ENCODE measurements around the gene KL. TPM values are rescaled to one million over a fixed set of nuclear protein-coding genes. Genes with fewer than 3 reads are reported as not detected.
A peak's percentile ranks its signal among the peaks of the same experiment; 100 is the strongest.

KL gene
- total and polyA plus RNA-seq, 10 of the 15 experiments (the other 5 are each of a cell fraction or from before 2014, with no cell fraction given) = 0.08 to 2.1 (median 1.4) TPM

DNA sequence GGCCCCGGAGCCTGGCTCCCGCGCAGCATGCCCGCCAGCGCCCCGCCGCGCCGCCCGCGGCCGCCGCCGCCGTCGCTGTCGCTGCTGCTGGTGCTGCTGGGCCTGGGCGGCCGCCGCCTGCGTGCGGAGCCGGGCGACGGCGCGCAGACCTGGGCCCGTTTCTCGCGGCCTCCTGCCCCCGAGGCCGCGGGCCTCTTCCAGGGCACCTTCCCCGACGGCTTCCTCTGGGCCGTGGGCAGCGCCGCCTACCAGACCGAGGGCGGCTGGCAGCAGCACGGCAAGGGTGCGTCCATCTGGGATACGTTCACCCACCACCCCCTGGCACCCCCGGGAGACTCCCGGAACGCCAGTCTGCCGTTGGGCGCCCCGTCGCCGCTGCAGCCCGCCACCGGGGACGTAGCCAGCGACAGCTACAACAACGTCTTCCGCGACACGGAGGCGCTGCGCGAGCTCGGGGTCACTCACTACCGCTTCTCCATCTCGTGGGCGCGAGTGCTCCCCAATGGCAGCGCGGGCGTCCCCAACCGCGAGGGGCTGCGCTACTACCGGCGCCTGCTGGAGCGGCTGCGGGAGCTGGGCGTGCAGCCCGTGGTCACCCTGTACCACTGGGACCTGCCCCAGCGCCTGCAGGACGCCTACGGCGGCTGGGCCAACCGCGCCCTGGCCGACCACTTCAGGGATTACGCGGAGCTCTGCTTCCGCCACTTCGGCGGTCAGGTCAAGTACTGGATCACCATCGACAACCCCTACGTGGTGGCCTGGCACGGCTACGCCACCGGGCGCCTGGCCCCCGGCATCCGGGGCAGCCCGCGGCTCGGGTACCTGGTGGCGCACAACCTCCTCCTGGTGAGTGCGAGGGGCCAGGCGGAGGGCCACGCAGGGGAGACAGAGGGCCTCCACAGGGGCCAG, at the start of gene KL (continued):
- TF ChIP-seq, protein P1, sequence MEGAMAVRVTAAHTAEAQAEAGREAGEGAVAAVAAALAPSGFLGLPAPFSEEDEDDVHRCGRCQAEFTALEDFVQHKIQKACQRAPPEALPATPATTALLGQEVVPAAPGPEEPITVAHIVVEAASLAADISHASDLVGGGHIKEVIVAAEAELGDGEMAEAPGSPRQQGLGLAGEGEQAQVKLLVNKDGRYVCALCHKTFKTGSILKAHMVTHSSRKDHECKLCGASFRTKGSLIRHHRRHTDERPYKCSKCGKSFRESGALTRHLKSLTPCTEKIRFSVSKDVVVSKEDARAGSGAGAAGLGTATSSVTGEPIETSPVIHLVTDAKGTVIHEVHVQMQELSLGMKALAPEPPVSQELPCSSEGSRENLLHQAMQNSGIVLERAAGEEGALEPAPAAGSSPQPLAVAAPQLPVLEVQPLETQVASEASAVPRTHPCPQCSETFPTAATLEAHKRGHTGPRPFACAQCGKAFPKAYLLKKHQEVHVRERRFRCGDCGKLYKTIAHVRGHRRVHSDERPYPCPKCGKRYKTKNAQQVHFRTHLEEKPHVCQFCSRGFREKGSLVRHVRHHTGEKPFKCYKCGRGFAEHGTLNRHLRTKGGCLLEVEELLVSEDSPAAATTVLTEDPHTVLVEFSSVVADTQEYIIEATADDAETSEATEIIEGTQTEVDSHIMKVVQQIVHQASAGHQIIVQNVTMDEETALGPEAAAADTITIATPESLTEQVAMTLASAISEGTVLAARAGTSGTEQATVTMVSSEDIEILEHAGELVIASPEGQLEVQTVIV (IDR thresholded peaks at IDR 0.05; ENCODE audit: borderline replicate concordance, partially characterized antibody) = no peak
- TF ChIP-seq, protein P2, sequence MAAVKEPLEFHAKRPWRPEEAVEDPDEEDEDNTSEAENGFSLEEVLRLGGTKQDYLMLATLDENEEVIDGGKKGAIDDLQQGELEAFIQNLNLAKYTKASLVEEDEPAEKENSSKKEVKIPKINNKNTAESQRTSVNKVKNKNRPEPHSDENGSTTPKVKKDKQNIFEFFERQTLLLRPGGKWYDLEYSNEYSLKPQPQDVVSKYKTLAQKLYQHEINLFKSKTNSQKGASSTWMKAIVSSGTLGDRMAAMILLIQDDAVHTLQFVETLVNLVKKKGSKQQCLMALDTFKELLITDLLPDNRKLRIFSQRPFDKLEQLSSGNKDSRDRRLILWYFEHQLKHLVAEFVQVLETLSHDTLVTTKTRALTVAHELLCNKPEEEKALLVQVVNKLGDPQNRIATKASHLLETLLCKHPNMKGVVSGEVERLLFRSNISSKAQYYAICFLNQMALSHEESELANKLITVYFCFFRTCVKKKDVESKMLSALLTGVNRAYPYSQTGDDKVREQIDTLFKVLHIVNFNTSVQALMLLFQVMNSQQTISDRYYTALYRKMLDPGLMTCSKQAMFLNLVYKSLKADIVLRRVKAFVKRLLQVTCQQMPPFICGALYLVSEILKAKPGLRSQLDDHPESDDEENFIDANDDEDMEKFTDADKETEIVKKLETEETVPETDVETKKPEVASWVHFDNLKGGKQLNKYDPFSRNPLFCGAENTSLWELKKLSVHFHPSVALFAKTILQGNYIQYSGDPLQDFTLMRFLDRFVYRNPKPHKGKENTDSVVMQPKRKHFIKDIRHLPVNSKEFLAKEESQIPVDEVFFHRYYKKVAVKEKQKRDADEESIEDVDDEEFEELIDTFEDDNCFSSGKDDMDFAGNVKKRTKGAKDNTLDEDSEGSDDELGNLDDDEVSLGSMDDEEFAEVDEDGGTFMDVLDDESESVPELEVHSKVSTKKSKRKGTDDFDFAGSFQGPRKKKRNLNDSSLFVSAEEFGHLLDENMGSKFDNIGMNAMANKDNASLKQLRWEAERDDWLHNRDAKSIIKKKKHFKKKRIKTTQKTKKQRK (IDR thresholded peaks at IDR 0.05; ENCODE audit: low read depth, low read length) = no peak
- TF ChIP-seq NFIC (IDR thresholded peaks at IDR 0.05; ENCODE audit: low read depth, low read length) = no peak
- TF ChIP-seq POU2F2 (IDR thresholded peaks at IDR 0.05; ENCODE audit: borderline replicate concordance, low read depth, low read length) = no peak
- 0 out of 2 replicates have a peak, but pooled peaks have one; percentile 43 for TF ChIP-seq MXI1 (IDR thresholded peaks at IDR 0.05; ENCODE audit: low read depth, low read length)
- peak; percentile 28; the same call in 1 of the 2 replicates for TF ChIP-seq GATAD2B (conservative IDR thresholded peaks at IDR 0.05; ENCODE audit: low read depth)
- no peak for TF ChIP-seq MYB (IDR thresholded peaks at IDR 0.05; ENCODE audit: borderline replicate concordance, low read depth, low read length)
- TF ChIP-seq KDM1A (IDR thresholded peaks at IDR 0.05; ENCODE audit: borderline replicate concordance) = no peak
- TF ChIP-seq FOXM1 (IDR thresholded peaks at IDR 0.05; ENCODE audit: low read depth, low read length) = no peak
- TF ChIP-seq LARP7 (IDR thresholded peaks at IDR 0.05) = peak; percentile 55; the same call in 1 of the 2 replicates
- no peak for TF ChIP-seq ZNF207 (IDR thresholded peaks at IDR 0.05; ENCODE audit: borderline replicate concordance)
- TF ChIP-seq, protein P3, sequence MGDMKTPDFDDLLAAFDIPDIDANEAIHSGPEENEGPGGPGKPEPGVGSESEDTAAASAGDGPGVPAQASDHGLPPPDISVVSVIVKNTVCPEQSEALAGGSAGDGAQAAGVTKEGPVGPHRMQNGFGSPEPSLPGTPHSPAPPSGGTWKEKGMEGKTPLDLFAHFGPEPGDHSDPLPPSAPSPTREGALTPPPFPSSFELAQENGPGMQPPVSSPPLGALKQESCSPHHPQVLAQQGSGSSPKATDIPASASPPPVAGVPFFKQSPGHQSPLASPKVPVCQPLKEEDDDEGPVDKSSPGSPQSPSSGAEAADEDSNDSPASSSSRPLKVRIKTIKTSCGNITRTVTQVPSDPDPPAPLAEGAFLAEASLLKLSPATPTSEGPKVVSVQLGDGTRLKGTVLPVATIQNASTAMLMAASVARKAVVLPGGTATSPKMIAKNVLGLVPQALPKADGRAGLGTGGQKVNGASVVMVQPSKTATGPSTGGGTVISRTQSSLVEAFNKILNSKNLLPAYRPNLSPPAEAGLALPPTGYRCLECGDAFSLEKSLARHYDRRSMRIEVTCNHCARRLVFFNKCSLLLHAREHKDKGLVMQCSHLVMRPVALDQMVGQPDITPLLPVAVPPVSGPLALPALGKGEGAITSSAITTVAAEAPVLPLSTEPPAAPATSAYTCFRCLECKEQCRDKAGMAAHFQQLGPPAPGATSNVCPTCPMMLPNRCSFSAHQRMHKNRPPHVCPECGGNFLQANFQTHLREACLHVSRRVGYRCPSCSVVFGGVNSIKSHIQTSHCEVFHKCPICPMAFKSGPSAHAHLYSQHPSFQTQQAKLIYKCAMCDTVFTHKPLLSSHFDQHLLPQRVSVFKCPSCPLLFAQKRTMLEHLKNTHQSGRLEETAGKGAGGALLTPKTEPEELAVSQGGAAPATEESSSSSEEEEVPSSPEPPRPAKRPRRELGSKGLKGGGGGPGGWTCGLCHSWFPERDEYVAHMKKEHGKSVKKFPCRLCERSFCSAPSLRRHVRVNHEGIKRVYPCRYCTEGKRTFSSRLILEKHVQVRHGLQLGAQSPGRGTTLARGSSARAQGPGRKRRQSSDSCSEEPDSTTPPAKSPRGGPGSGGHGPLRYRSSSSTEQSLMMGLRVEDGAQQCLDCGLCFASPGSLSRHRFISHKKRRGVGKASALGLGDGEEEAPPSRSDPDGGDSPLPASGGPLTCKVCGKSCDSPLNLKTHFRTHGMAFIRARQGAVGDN (IDR thresholded peaks at IDR 0.05) = peak; percentile 44
- no peak for TF ChIP-seq BCL11A (IDR thresholded peaks at IDR 0.05; ENCODE audit: low read depth, low read length)
- TF ChIP-seq MYC (IDR thresholded peaks at IDR 0.05; ENCODE audit: insufficient read depth, insufficient read length, insufficient replicate concordance, low read length, severe bottlenecking) = no peak
- TF ChIP-seq POLR2AphosphoS5 (IDR thresholded peaks at IDR 0.05; ENCODE audit: low read length) = no peak
- TF ChIP-seq BACH1 (IDR thresholded peaks at IDR 0.05; ENCODE audit: borderline replicate concordance) = 0 out of 2 replicates have a peak, but pooled peaks have one; percentile 5

Measured in GM12878 (cell line).